Testis (tissue), 3 donors: ENCODE results near the gene POLD4. TPM values are rescaled to one million over a fixed set of nuclear protein-coding genes. Genes with fewer than 3 reads are reported as not detected.
"Not testable (repeated sequence)": the region's sequence is repeated elsewhere in the genome, so short reads cannot be mapped to it uniquely, and the experiment has no call there.

Experiments used
- DNase-seq: peaks from one replicate; pipeline ENCODE4 v3.0.0-alpha.2; 2019
- H3K27ac ChIP-seq, 2 donors: fragments of 200-600 bp; sonication (generic); one replicate each; pipeline ENCODE4 v1.5.1; 2019
- H3K27me3 ChIP-seq: fragments of 200-600 bp; sonication (generic); one replicate; pipeline ENCODE4 v1.5.1; 2019
- H3K36me3 ChIP-seq: fragments of 200-600 bp; sonication (generic); one replicate; pipeline ENCODE4 v1.5.1; 2017; ENCODE audit warnings: low read depth; ENCODE audit errors: missing control alignments
- H3K4me1 ChIP-seq: fragments of 200-600 bp; sonication (generic); one replicate; pipeline ENCODE4 v1.5.1; 2019
- H3K4me3 ChIP-seq, 2 donors: fragments of 200-600 bp; sonication (generic); one replicate each; pipeline ENCODE4 v1.5.1; 2017 to 2019
- H3K9me3 ChIP-seq: fragments of 200-600 bp; sonication (generic); one replicate; pipeline ENCODE4 v1.5.1; 2017
- POLR2A ChIP-seq: fragments of 450-650 bp; IDR thresholded peaks from one replicate; pipeline ENCODE4 v1.6.1; 2017; ENCODE audit warnings: antibody characterized with exemption, mild to moderate bottlenecking, moderate library complexity
- WGBS, 2 donors: methylation state at CpG; one replicate each; pipeline ENCODE4 v1.1.5; 2018; 5-methylcytosine and 5-hydroxymethylcytosine counted together
- intact Hi-C: fragments of 100-400 bp; cut with DNase I; formaldehyde crosslinking; loops from one replicate; pipeline ENCODE4 v1.15.1; 2023; ENCODE audit warnings: low total_unique reads
- polyA plus RNA-seq: library from polyadenylated mRNA; stranded (reverse); fragments of 350-450 nt; fragmentation: Illumina TruSeq; extraction: RNeasy Lipid Tissue Mini Kit (QIAGEN cat#74804); gene quantifications from one replicate; pipeline ENCODE4 v1.2.3, GENCODE V29; 2014; ENCODE audit warnings: low read depth, low replicate concordance; ENCODE audit not compliant: insufficient read depth
- total RNA-seq, 2 donors: library from RNA; depleted of rRNA; stranded (reverse); fragments of >200 nt; gene quantifications; one replicate each; pipeline ENCODE4 v1.2.3, GENCODE V29; 2016
- TF ChIP-seq, protein P1 (sequence below), 3 experiments: fragments of 450-650 bp in 2 of 3; fragments of 200-600 bp in 1 of 3; sonication (generic) in 1 of 3; IDR thresholded peaks; one replicate each; pipeline ENCODE4 v1.5.1; 2016 to 2019; ENCODE audit warnings: antibody characterized with exemption in 3 of 3, mild to moderate bottlenecking in 2 of 3, moderate library complexity in 1 of 3

POLD4 gene
- total and polyA plus RNA-seq, 3 donors from 2014 or later = 53.8 to 59.1 (median 54.6) TPM

- Histone ChIP-seq H3K27ac (no peak overlapping the region), H3K4me1 (no peaks in the 10 kb centered on the region), H3K36me3 (no peaks in the 10 kb centered on the region), H3K4me3 (no peak overlapping the region), H3K27me3 (no peaks in the 10 kb centered on the region), H3K9me3 (no peaks in the 10 kb centered on the region)
- TF ChIP-seq, protein P1, sequence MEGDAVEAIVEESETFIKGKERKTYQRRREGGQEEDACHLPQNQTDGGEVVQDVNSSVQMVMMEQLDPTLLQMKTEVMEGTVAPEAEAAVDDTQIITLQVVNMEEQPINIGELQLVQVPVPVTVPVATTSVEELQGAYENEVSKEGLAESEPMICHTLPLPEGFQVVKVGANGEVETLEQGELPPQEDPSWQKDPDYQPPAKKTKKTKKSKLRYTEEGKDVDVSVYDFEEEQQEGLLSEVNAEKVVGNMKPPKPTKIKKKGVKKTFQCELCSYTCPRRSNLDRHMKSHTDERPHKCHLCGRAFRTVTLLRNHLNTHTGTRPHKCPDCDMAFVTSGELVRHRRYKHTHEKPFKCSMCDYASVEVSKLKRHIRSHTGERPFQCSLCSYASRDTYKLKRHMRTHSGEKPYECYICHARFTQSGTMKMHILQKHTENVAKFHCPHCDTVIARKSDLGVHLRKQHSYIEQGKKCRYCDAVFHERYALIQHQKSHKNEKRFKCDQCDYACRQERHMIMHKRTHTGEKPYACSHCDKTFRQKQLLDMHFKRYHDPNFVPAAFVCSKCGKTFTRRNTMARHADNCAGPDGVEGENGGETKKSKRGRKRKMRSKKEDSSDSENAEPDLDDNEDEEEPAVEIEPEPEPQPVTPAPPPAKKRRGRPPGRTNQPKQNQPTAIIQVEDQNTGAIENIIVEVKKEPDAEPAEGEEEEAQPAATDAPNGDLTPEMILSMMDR (IDR thresholded peaks at IDR 0.05) = no peak
- no peak for TF ChIP-seq POLR2A
- 79 to 85% methylated on average over 3 of the region's 3 CpGs for WGBS, 2 donors
- intact Hi-C loops = no loop called here
- DNase-seq = no peak
These were observed 33.3 kb downstream of the POLD4 start for GRCh38 chr11:67320011-67320410.

DNA sequence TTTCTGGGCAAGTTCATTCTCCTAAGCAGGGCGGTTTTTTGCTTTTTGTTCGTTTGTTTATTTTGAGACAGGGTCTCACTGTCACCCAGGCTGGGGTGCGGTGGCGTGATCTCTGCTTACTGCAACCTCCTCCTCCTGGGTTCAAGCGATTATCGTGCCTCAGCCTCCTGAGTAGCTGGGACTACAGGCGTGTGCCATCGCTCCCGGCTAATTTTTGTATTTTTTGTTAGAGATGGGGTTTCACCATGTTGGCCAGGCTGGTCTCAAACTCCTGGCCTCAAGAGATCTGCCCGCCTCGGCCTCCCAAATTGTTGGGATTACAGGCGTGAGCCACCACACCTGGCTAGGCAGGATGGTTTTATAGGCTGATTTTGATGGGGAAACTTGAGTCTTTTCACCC lies 34.5 kb downstream of the POLD4 start:
- WGBS, 2 donors = 58 to 83% methylated on average over 12 of the region's 12 CpGs
- H3K27ac ChIP-seq, H3K9me3 ChIP-seq, intact Hi-C loops, H3K27me3 ChIP-seq, H3K36me3 ChIP-seq, H3K4me3 ChIP-seq, H3K4me1 ChIP-seq: not testable (repeated sequence)
- peak; percentile 12 for DNase-seq

DNA sequence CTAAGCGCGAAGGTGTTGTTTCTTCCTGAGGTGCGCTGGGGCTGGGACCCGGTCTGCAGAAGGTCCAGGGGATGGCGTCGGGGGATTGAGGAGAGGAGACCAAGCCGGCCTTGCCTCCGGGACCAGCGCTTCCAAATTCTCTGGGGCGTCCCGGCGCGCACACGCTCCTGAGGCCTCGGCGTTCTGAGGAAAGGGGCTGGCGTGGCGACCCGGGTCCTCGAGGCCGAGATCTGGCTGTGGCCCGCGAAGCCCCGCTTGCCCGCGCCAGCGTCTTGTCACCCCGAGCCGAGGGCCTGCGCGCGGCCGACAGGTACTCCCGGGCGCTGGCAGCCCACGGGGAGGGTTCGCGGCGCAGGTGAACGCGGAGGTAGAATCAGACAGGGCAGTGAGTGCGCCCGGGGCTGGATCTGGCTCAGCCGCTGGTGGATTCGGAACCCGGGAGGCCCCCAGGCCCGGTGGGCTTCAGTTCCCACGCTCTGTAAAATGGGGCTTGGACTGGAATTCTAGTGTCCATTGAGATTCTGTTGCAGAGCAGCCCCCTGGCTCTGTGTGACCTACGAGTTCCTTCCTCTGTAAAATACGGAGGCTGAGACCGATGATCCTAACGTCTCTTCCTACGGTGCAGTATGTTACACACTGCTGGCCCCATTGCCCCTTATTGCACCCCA lies 35.3 kb downstream of the POLD4 start:
- peak; percentile 45 for DNase-seq
- TF ChIP-seq, protein P1 (IDR thresholded peaks at IDR 0.05) = no peak
- no peak for TF ChIP-seq POLR2A
- Histone ChIP-seq H3K4me1 (no peaks in the 10 kb centered on the region), H3K9me3 (no peaks in the 10 kb centered on the region), H3K4me3 (peak overlapping the region; percentile 56 to 76), H3K27ac (peak overlapping the region; percentile 6 to 95), H3K27me3 (no peaks in the 10 kb centered on the region), H3K36me3 (no peaks in the 10 kb centered on the region)
- WGBS, 2 donors = 0% methylated on average over 5 to 42 of the region's 53 CpGs
- intact Hi-C loops = loop anchor here (2.0 kb wide), 1 partner anchor 53 kb away; no protein-coding TSS in a partner anchor

GRCh38 chr11:67317205-67317887 lies 36.0 kb downstream of the POLD4 start:
- Histone ChIP-seq H3K4me3 (peak overlapping the region; percentile 56 to 76), H3K9me3 (no peaks in the 10 kb centered on the region), H3K27ac (peak overlapping the region; percentile 89 to 95), H3K4me1 (peaks cover 4% of the 10 kb centered on the region), H3K36me3 (no peaks in the 10 kb centered on the region), H3K27me3 (no peaks in the 10 kb centered on the region)
- peak; percentile 98 for DNase-seq
- 0% methylated on average over 33 to 55 of the region's 55 CpGs for WGBS, 2 donors
- TF ChIP-seq, protein P1 (IDR thresholded peaks at IDR 0.05) = peak; percentile 93 to 99 (median 99)
- TF ChIP-seq POLR2A = no peak
- intact Hi-C loops = loop anchor here (2.0 kb wide), 1 partner anchor 53 kb away; no protein-coding TSS in a partner anchor

DNA sequence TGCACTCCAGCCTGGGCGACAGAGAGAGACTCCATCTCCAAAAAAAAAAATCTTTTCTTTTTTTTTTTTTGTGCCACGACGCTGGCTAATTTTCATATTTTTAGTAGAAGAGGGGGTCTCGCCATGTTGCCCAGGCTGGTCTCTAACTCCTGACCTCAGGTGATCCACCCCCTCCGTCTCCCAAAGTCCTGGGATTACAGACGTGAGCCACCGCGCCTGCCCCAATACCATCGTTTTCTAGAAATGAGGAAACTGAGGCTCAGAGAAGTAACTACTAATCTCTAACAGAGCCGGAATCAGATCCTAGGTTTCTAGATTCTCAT lies 36.5 kb downstream of the POLD4 start:
- peak overlapping the region; percentile 56 to 76 for H3K4me3 ChIP-seq

More for the DNA sequence above, 36.5 kb downstream of the POLD4 start:
- Histone ChIP-seq H3K4me1 (peaks cover 4% of the 10 kb centered on the region), H3K27ac (peak overlapping the region; percentile 89 to 95), H3K9me3 (no peaks in the 10 kb centered on the region), H3K36me3 (no peaks in the 10 kb centered on the region), H3K27me3 (no peaks in the 10 kb centered on the region)
- intact Hi-C loops = loop anchor here (2.0 kb wide), 1 partner anchor 52 kb away; no protein-coding TSS in a partner anchor
- 0 to 1% methylated on average over 10 of the region's 10 CpGs for WGBS, 2 donors
- TF ChIP-seq, protein P1 (IDR thresholded peaks at IDR 0.05) = no peak
- TF ChIP-seq POLR2A = no peak
- DNase-seq = no peak
